ENCODE data around the gene HBG1.
"Not testable (repeated sequence)": the region's sequence is repeated elsewhere in the genome, so short reads cannot be mapped to it uniquely, and the experiment has no call there.

GRCh38 chr11:5253440-5253839, 3.8 kb upstream of the HBG1 start:
- not testable (repeated sequence) for TF ChIP-seq POLR2AphosphoS5 (IDR thresholded peaks at IDR 0.05); CTCF (IDR thresholded peaks at IDR 0.05); POLR2A (IDR thresholded peaks at IDR 0.05; ENCODE audit: low read depth)

Data from esophagus muscularis mucosa (tissue), 3 donors.